ENCODE measurements around the gene SAE1. TPM values are rescaled to one million over a fixed set of nuclear protein-coding genes. Genes with fewer than 3 reads are reported as not detected.

The SAE1 gene
- total RNA-seq, 1 donor from 2014 or later = 305 TPM

DNA sequence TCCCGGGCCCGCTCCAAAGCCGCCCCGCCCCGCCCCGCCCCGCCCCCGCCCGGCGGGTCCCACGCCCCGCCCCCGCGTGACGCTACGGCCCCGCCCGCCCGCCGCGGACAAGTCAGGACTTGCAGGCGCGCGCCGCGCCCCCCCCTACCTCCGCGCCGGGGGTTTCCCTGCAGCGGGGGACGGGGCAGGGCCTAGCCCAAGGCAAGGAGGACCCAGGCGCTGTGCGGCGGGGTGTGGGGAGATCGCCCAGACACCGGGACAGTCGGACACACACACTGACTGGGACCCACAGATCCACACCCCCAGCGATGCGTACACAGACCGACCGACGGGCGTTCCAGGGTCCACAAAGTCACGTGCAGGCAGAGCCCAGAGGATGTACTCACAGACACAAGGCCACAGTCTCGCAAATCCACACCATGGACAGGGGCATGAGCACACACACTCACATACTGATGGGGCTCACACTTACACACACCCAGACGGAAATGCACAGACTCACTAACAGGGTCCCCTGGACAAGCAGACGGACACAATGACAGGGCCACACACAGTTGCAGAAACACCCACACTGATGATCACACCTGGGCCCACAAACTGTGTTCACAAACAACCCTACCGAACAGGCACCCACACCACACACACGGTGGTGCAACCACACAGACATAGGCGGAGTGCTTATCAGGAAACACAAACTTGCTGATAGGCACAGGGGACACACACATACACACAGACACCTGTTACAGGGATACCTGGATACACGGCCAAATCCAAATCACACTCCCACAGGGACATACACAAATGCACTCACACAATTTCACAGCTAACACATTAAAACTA lies 100.8 kb downstream of the SAE1 start:
- peak overlapping the region; percentile 83 for H3K4me3 Mint-ChIP-seq
- peaks cover 34% of the 10 kb centered on the region for H3K79me2 ChIP-seq (ENCODE audit: low read depth)
- H2AFZ ChIP-seq (replicated peaks) = peak overlapping the region; percentile 55

DNA sequence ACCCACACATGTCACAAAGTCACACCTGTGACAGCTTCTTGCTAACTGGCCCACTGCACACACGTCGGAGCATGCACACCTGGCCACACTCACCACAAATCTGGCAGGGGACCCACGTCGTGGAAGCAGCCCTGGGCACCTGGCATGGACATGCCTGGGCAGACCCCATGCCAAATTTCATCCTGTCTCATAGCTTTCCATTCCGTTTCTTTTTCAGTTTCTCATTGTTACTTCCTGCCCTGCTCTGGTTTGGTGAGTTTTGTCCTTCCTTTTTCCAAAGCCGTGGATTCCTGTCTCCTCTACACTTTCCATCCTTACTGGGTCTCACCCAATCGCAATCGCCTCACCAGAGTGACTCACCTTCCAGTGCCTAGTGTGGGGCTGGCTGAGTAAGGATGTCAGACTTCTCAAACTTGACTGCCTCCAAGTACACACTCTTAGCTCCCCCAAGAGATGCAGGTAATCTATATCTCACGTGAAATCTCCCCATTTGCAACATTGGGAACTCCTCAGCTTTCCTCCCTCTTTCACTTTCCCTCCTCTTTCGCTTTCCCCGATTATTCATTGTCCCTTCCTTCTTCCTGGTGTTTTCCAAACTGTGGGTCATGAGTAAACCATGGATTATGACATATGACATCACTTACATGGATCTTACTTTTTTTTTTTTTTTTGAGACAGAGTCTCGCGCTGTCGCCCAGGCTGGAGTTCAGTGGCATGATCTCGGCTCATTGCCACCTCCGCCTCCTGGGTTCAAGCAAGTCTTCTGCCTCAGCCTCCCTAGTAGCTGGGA lies 102.0 kb downstream of the SAE1 start:
- Histone ChIP-seq H3K9me3 (ENCODE audit: low read depth) (no peaks in the 10 kb centered on the region), H3K4me1 (peaks cover 8% of the 10 kb centered on the region), H3K27me3 (no peaks in the 10 kb centered on the region), H3K9ac (no peak overlapping the region), H2AFZ (replicated peaks) (no peak overlapping the region), H3K4me2 (no peak overlapping the region), H3K4me3 (no peak overlapping the region), H3K79me2 (ENCODE audit: low read depth) (peaks cover 27% of the 10 kb centered on the region), H3K27ac (no peak overlapping the region), H3F3A (ENCODE audit: low read depth) (peaks cover 36% of the 10 kb centered on the region), H4K20me1 (ENCODE audit: low read depth) (peaks cover 16% of the 10 kb centered on the region), H3K36me3 (no peaks in the 10 kb centered on the region)
- DNase-seq (ENCODE audit: low spot score) = no peak
- Mint-ChIP-seq H3K4me1 (peaks cover 9% of the 10 kb centered on the region), H3K36me3 (no peaks in the 10 kb centered on the region), H3K27ac (no peak overlapping the region), H3K9me3 (no peaks in the 10 kb centered on the region), H3K4me3 (peak overlapping the region; percentile 83), H3K27me3 (ENCODE audit: insufficient read depth, low read depth) (peaks cover 20% of the 10 kb centered on the region)
- TF ChIP-seq, protein P1, sequence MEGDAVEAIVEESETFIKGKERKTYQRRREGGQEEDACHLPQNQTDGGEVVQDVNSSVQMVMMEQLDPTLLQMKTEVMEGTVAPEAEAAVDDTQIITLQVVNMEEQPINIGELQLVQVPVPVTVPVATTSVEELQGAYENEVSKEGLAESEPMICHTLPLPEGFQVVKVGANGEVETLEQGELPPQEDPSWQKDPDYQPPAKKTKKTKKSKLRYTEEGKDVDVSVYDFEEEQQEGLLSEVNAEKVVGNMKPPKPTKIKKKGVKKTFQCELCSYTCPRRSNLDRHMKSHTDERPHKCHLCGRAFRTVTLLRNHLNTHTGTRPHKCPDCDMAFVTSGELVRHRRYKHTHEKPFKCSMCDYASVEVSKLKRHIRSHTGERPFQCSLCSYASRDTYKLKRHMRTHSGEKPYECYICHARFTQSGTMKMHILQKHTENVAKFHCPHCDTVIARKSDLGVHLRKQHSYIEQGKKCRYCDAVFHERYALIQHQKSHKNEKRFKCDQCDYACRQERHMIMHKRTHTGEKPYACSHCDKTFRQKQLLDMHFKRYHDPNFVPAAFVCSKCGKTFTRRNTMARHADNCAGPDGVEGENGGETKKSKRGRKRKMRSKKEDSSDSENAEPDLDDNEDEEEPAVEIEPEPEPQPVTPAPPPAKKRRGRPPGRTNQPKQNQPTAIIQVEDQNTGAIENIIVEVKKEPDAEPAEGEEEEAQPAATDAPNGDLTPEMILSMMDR (IDR thresholded peaks at IDR 0.05) = no peak
- TF ChIP-seq EZH2 (IDR thresholded peaks at IDR 0.05) (no peak), EZH2phosphoT487 (IDR thresholded peaks at IDR 0.05) (no peak)

More for the DNA sequence above, 100.8 kb downstream of the SAE1 start:
- H4K20me1 ChIP-seq (ENCODE audit: low read depth) = peaks cover 24% of the 10 kb centered on the region
- no peak for TF ChIP-seq EZH2phosphoT487 (IDR thresholded peaks at IDR 0.05)
- TF ChIP-seq, protein P1 (IDR thresholded peaks at IDR 0.05) = no peak
- TF ChIP-seq EZH2 (IDR thresholded peaks at IDR 0.05) = no peak
- Mint-ChIP-seq H3K27me3 (ENCODE audit: insufficient read depth, low read depth) (peaks cover 20% of the 10 kb centered on the region), H3K36me3 (no peaks in the 10 kb centered on the region), H3K4me1 (peaks cover 16% of the 10 kb centered on the region), H3K9me3 (no peaks in the 10 kb centered on the region), H3K27ac (peak overlapping the region; percentile 26)
- H3K27me3 ChIP-seq = no peaks in the 10 kb centered on the region
- H3K4me3 ChIP-seq = peak overlapping the region; percentile 100
- no peak overlapping the region for H3K27ac ChIP-seq
- no peaks in the 10 kb centered on the region for H3K9me3 ChIP-seq (ENCODE audit: low read depth)
- peak overlapping the region; percentile 74 for H3K4me2 ChIP-seq
- H3F3A ChIP-seq (ENCODE audit: low read depth) = peaks cover 48% of the 10 kb centered on the region
- H3K4me1 ChIP-seq = peaks cover 16% of the 10 kb centered on the region
- no peak overlapping the region for H3K9ac ChIP-seq
- no peaks in the 10 kb centered on the region for H3K36me3 ChIP-seq
- DNase-seq (ENCODE audit: low spot score) = peak; percentile 90

DNA sequence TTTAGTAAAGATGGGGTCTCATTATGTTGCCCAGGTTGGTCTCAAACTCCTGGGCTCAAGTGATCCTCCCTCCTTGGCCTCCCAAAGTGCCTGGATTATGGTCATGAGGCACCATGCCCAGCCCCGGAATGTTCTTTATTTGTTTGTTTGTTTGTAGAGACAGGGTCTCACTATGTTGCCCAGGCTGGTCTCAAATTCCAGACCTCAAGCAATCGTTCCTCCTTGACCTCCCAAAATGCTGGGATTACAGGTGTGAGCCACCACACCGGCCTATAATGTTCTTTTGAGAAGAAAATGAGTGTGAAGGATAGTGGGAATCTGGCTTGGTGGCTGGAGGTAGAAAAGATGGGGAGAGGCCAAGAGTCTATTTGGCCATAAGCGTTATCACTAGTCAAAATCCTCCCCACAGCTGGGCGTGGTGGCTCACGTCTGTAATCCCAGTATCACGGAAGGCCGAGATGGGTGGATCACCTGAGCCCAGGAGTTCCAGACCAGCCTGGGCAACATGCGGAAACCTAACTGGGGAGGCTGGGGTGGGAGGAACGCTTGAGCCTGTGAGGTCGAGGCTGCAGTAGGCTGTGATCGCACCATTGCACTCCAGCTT lies 105.5 kb downstream of the SAE1 start:
- H3F3A ChIP-seq (ENCODE audit: low read depth) = peaks cover 35% of the 10 kb centered on the region
- H3K36me3 ChIP-seq = no peaks in the 10 kb centered on the region
- Mint-ChIP-seq H3K9me3 (no peaks in the 10 kb centered on the region), H3K27ac (no peak overlapping the region), H3K4me3 (no peak overlapping the region), H3K27me3 (ENCODE audit: insufficient read depth, low read depth) (peaks cover 40% of the 10 kb centered on the region), H3K36me3 (no peaks in the 10 kb centered on the region), H3K4me1 (peaks cover 20% of the 10 kb centered on the region)
- no peak overlapping the region for H3K4me3 ChIP-seq
- H2AFZ ChIP-seq (replicated peaks) = no peak overlapping the region
- H3K9ac ChIP-seq = no peak overlapping the region
- H3K27ac ChIP-seq = no peak overlapping the region
- H3K79me2 ChIP-seq (ENCODE audit: low read depth) = no peaks in the 10 kb centered on the region
- H4K20me1 ChIP-seq (ENCODE audit: low read depth) = no peaks in the 10 kb centered on the region
- H3K9me3 ChIP-seq (ENCODE audit: low read depth) = no peaks in the 10 kb centered on the region
- H3K27me3 ChIP-seq = peaks cover 27% of the 10 kb centered on the region
- DNase-seq (ENCODE audit: low spot score) = no peak
- peaks cover 16% of the 10 kb centered on the region for H3K4me1 ChIP-seq
- TF ChIP-seq EZH2phosphoT487 (IDR thresholded peaks at IDR 0.05) (no peak), EZH2 (IDR thresholded peaks at IDR 0.05) (no peak)
- TF ChIP-seq, protein P1 (IDR thresholded peaks at IDR 0.05) = no peak
- no peak overlapping the region for H3K4me2 ChIP-seq
